ENCODE data around the gene CPN2. TPM values are rescaled to one million over a fixed set of nuclear protein-coding genes. Genes with fewer than 3 reads are reported as not detected.

Gene CPN2
- total and polyA plus RNA-seq, 10 of the 15 experiments (the other 5 are each of a cell fraction or from before 2014, with no cell fraction given): not detected

DNA sequence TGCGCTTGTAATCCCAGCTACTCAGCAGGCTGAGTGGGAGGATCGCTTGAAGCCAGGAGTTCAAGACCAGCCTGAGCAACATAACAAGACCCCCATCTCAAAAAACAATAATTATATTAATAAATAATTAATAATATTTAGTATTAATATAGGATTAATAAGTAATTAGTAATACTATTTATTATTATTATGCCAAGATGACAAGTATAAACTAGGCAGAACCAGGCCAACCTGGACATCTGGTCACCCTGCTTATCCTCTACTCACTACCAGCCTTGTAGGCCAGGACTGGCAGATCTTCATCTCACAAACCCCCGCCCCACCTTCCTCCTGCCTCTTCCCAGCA lies 429 bp downstream of the CPN2 start:
- no peak for FAIRE-seq
- SMC1A ChIA-PET (ENCODE audit: uncharacterized antibody, unreplicated experiment): interaction anchor here (1.2 kb wide), 1 partner anchor 53 kb away, joined by 3 read pairs; no protein-coding TSS in a partner anchor
- CTCF ChIA-PET: no interaction called here

More for the DNA sequence above, 429 bp downstream of the CPN2 start:
- intact Hi-C loops (cut with micrococcal nuclease; ENCODE audit: unreplicated experiment): no loop called here
- WGBS (ENCODE audit: insufficient coverage, insufficient replicate concordance, low lambda C conversion rate, missing lambda C conversion rate): 57% methylated on average over 3 of the region's 3 CpGs
- H3K9ac ChIP-seq (ENCODE audit: control insufficient read depth, insufficient read depth, low read length): no peak overlapping the region
- no peak for ATAC-seq
- POLR2A ChIA-PET: no interaction called here
- no peaks in the 10 kb centered on the region for H4K20me1 ChIP-seq (ENCODE audit: control insufficient read depth, insufficient read depth)
- RAD21 ChIA-PET (ENCODE audit: unreplicated experiment): no interaction called here
- no peaks in the 10 kb centered on the region for H3K9me3 ChIP-seq (replicated peaks; ENCODE audit: control insufficient read depth, insufficient read depth, low read length)
- no peaks in the 10 kb centered on the region for H3K36me3 ChIP-seq (ENCODE audit: control insufficient read depth in 2 of 2, insufficient read depth in 2 of 2, low read length in 1 of 2)
- no peak overlapping the region for H3K4me3 ChIP-seq
- no peak overlapping the region for H3K4me2 ChIP-seq (ENCODE audit: control insufficient read depth, insufficient read depth)
- no peaks in the 10 kb centered on the region for H3K79me2 ChIP-seq (ENCODE audit: control insufficient read depth, insufficient read depth, low read length)
- H2AFZ ChIP-seq (ENCODE audit: control insufficient read depth, low read depth, low read length): no peak overlapping the region
- no peak for DNase-seq (ENCODE audit: low read depth, low spot score)
- no peaks in the 10 kb centered on the region for H3K4me1 ChIP-seq (ENCODE audit: control insufficient read depth, insufficient read depth, low read length)
- TF ChIP-seq RAD21 (IDR thresholded peaks at IDR 0.05; ENCODE audit: insufficient read depth, low read depth, low read length): no peak
- TF ChIP-seq ZNF622 (IDR thresholded peaks at IDR 0.05): no peak
- TF ChIP-seq ESRRA (IDR thresholded peaks at IDR 0.05; ENCODE audit: low read length): no peak
- TF ChIP-seq NFYB (IDR thresholded peaks at IDR 0.05; ENCODE audit: insufficient read depth, low read depth, low read length): no peak
- no peak for TF ChIP-seq POLR2AphosphoS5 (IDR thresholded peaks at IDR 0.05; ENCODE audit: low read length)
- TF ChIP-seq MYB (IDR thresholded peaks at IDR 0.05; ENCODE audit: borderline replicate concordance, low read depth, low read length): no peak
- no peak for TF ChIP-seq ZNF274 (IDR thresholded peaks at IDR 0.05; ENCODE audit: insufficient read depth, insufficient read length)
- TF ChIP-seq HCFC1 (IDR thresholded peaks at IDR 0.05; ENCODE audit: low read length): no peak
- no peak for TF ChIP-seq SREBF1 (IDR thresholded peaks at IDR 0.05; ENCODE audit: low read length)
- no peak for TF ChIP-seq ZNF384 (IDR thresholded peaks at IDR 0.05; ENCODE audit: borderline replicate concordance, low read depth, low read length)
- TF ChIP-seq ATF7 (IDR thresholded peaks at IDR 0.05; ENCODE audit: low read depth): no peak
- TF ChIP-seq, protein P1, sequence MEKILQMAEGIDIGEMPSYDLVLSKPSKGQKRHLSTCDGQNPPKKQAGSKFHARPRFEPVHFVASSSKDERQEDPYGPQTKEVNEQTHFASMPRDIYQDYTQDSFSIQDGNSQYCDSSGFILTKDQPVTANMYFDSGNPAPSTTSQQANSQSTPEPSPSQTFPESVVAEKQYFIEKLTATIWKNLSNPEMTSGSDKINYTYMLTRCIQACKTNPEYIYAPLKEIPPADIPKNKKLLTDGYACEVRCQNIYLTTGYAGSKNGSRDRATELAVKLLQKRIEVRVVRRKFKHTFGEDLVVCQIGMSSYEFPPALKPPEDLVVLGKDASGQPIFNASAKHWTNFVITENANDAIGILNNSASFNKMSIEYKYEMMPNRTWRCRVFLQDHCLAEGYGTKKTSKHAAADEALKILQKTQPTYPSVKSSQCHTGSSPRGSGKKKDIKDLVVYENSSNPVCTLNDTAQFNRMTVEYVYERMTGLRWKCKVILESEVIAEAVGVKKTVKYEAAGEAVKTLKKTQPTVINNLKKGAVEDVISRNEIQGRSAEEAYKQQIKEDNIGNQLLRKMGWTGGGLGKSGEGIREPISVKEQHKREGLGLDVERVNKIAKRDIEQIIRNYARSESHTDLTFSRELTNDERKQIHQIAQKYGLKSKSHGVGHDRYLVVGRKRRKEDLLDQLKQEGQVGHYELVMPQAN (conservative IDR thresholded peaks at IDR 0.05): no peak
- TF ChIP-seq, protein P2, sequence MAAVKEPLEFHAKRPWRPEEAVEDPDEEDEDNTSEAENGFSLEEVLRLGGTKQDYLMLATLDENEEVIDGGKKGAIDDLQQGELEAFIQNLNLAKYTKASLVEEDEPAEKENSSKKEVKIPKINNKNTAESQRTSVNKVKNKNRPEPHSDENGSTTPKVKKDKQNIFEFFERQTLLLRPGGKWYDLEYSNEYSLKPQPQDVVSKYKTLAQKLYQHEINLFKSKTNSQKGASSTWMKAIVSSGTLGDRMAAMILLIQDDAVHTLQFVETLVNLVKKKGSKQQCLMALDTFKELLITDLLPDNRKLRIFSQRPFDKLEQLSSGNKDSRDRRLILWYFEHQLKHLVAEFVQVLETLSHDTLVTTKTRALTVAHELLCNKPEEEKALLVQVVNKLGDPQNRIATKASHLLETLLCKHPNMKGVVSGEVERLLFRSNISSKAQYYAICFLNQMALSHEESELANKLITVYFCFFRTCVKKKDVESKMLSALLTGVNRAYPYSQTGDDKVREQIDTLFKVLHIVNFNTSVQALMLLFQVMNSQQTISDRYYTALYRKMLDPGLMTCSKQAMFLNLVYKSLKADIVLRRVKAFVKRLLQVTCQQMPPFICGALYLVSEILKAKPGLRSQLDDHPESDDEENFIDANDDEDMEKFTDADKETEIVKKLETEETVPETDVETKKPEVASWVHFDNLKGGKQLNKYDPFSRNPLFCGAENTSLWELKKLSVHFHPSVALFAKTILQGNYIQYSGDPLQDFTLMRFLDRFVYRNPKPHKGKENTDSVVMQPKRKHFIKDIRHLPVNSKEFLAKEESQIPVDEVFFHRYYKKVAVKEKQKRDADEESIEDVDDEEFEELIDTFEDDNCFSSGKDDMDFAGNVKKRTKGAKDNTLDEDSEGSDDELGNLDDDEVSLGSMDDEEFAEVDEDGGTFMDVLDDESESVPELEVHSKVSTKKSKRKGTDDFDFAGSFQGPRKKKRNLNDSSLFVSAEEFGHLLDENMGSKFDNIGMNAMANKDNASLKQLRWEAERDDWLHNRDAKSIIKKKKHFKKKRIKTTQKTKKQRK (IDR thresholded peaks at IDR 0.05; ENCODE audit: low read depth, low read length): no peak
- TF ChIP-seq CBFB (IDR thresholded peaks at IDR 0.05; ENCODE audit: low read depth): no peak
- TF ChIP-seq TARDBP (IDR thresholded peaks at IDR 0.05; ENCODE audit: borderline replicate concordance): no peak
- no peak for TF ChIP-seq IKZF1 (conservative IDR thresholded peaks at IDR 0.05)
- no peak for TF ChIP-seq STAT3 (IDR thresholded peaks at IDR 0.05; ENCODE audit: low read depth, low read length)
- H3K27ac ChIP-seq (ENCODE audit: control insufficient read depth, insufficient read depth): no peak overlapping the region
- H3K27me3 ChIP-seq (replicated peaks in 1 of 2; ENCODE audit: control insufficient read depth in 2 of 2, insufficient read depth in 2 of 2, low read length in 1 of 2): no peaks in the 10 kb centered on the region; a peak in 1 of 4 replicates
- no TSS peak for BruUV-seq (replicated peaks)
- in situ Hi-C loops (cut with MboI): no loop called here
